ENCODE data around the gene TMEM147.

The TMEM147 gene

GRCh38 chr19:35545001-35545854 lies at the start of gene TMEM147:
TMEM147 (plus strand) TSS chr19:35545626; CDS start chr19:35545740, 114 bp downstream.
- peak; percentile 86 for DNase-seq (ENCODE audit: low spot score)

- no peak for DNase-seq (ENCODE audit: low spot score)
Measured at GRCh38 chr19:35497406-35497805, 48.0 kb upstream of the TMEM147 start.

GRCh38 chr19:35498220-35498619 lies 47.2 kb upstream of the TMEM147 start:
- DNase-seq (ENCODE audit: low spot score): no peak

GRCh38 chr19:35498984-35499527 lies 46.4 kb upstream of the TMEM147 start:
- no peak for DNase-seq (ENCODE audit: low spot score)

- DNase-seq (ENCODE audit: low spot score): no peak
Measured at GRCh38 chr19:35500611-35501010, 44.8 kb upstream of the TMEM147 start.

- DNase-seq (ENCODE audit: low spot score): no peak
Measured at GRCh38 chr19:35501684-35502083, 43.7 kb upstream of the TMEM147 start.

GRCh38 chr19:35502751-35503150 lies 42.7 kb upstream of the TMEM147 start:
- no peak for DNase-seq (ENCODE audit: low spot score)

- DNase-seq (ENCODE audit: low spot score): no peak
Measured at GRCh38 chr19:35506011-35506410, 39.4 kb upstream of the TMEM147 start.

GRCh38 chr19:35507561-35507960 lies 37.9 kb upstream of the TMEM147 start:
- no peak for DNase-seq (ENCODE audit: low spot score)

- DNase-seq (ENCODE audit: low spot score): no peak
Measured at GRCh38 chr19:35508129-35508528, 37.3 kb upstream of the TMEM147 start.

- DNase-seq (ENCODE audit: low spot score): no peak
Measured at GRCh38 chr19:35509018-35509652, 36.3 kb upstream of the TMEM147 start.

- DNase-seq (ENCODE audit: low spot score): peak; percentile 9
Measured at GRCh38 chr19:35509861-35510625, 35.4 kb upstream of the TMEM147 start.

- no peak for DNase-seq (ENCODE audit: low spot score)
Measured at GRCh38 chr19:35510626-35510964, 34.8 kb upstream of the TMEM147 start.

GRCh38 chr19:35511337-35511736 lies 34.1 kb upstream of the TMEM147 start:
- DNase-seq (ENCODE audit: low spot score): no peak

GRCh38 chr19:35512831-35513627 lies 32.4 kb upstream of the TMEM147 start:
- no peak for DNase-seq (ENCODE audit: low spot score)

GRCh38 chr19:35513628-35514281 lies 31.7 kb upstream of the TMEM147 start, which contains the start of gene DMKN:
DMKN (minus strand) TSS chr19:35513649; CDS start chr19:35513475, 174 bp downstream.
- DNase-seq (ENCODE audit: low spot score): no peak

GRCh38 chr19:35514282-35514809 lies 31.1 kb upstream of the TMEM147 start:
- no peak for DNase-seq (ENCODE audit: low spot score)

- no peak for DNase-seq (ENCODE audit: low spot score)
Measured at GRCh38 chr19:35516310-35516709, 29.1 kb upstream of the TMEM147 start.

GRCh38 chr19:35517342-35517741 lies 28.1 kb upstream of the TMEM147 start:
- DNase-seq (ENCODE audit: low spot score): no peak

GRCh38 chr19:35518313-35518712 lies 27.1 kb upstream of the TMEM147 start:
- no peak for DNase-seq (ENCODE audit: low spot score)

GRCh38 chr19:35519291-35519690 lies 26.1 kb upstream of the TMEM147 start:
- no peak for DNase-seq (ENCODE audit: low spot score)

Data from globus pallidus (tissue), 1 donor.